Colon (tissue), 2 donors: ENCODE measurements around the gene TCF3.
"Not testable (repeated sequence)": the region's sequence is repeated elsewhere in the genome, so short reads cannot be mapped to it uniquely, and the experiment has no call there.

Source experiments
- FAIRE-seq: peaks from 2 replicates; lab custom pipeline; 2012; peaks lifted over from hg19 to GRCh38; lab: Jason Lieb, UNC
- donor health status: control.
- donor health status: control.

Gene TCF3

DNA sequence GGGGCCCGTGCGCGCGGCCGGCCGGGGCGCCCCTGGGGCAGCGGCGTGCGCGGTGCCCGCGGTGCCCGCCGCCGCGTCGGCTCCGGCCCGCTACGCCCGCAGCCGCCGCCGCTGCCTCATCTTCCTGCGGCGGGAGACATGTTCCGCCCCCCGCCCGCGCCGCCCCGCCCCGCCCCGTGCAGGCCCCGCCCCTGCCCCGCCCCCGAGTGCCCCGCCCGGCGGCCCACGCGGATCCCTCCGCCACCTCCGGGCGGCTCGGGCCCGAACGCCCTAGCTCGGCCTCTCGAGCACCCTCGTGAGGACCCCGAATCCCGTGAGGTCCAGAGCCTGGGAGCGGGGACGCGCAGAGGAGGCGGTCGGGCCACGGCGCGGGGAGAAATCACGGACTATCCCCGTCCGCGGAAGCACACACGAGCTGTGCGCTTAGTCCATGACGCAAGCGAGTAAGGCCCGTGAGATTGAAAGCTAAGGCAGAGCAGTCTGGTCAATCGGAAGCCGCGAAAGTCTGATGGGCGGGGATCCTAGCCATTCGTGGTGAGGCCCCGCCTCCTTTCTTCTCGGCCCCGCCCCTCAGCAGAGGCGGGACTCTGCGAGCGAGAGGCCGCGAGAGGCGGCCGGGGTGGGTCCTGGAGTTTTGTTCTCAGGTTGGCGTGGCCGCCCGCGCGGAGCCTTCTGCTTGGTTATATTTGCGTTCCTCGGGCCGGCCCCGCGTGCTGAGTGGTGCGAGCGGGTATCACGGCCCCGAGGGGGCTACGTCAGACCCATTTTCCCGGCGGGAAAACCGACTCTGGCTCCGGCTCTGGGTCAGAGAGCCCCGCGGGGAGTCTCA is at the start of gene TCF3:
TCF3 (minus strand) TSS at position 145 of the 829 bp plus-strand sequence. CDS start 2,367 bp downstream, outside the sequence.
- FAIRE-seq, result peak; percentile 83

- FAIRE-seq, result no peak
Observed at GRCh38 chr19:1700733-1701663, 48.6 kb upstream of the TCF3 start.

DNA sequence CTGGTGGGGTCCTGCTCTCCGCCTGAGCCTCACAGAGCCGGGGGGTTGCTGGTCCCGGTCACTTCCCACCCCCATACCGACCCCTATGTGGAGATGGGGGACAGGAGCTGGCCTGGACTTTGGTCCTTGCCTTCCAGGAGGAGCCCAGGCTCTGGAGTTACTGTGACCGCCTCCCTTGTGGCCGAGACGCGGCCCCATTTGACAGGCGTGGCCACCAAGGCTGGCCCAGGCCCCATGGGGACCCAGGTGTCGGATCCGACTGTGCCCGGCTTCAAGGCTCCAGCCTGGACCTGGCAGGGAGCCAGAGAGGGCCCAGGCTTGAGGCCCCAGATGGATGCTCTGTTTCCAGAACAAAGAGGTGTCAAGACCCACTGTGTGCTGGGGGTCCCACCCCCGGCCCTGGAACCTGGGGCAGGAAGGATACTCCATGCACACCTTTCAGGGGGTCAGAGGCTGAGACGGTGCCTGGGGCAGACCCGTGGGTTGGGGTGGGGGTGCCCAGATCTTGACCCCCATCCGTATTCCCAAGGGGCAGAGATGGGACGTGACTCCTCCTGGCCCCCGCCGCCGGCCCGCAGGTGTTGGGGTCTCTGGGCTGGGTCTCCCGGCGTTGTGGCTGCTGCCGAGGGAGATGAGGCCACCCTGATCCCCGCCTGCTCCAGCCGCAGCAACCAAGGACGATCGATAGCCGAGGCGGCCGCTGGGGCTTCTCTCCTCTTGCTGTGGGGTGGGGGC is 47.8 kb upstream of the TCF3 start:
- FAIRE-seq, result no peak

DNA sequence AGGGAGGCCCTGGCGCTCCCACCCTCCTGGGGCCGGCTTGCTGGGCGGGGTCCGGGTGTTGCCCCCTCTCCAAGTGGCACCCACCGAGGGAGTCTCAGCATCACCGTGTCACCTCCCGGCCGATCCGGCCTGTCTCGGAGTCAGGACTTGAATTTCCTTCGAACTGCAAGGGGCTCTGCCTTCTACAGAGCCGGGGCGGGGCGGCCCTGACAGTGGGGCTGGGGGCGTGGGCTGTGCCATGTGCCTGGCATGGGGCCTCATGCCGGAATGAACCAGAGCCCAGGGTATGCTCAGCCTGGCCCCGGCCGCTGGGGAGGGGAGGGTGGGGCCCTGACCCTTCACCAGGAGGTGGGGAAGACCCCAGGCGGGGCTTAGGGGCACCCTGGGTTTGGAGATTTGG is 47.0 kb upstream of the TCF3 start:
- FAIRE-seq, result no peak

- no peak for FAIRE-seq
Observed at GRCh38 chr19:1698636-1699035, 46.2 kb upstream of the TCF3 start.

GRCh38 chr19:1695481-1695880 is 43.1 kb upstream of the TCF3 start:
- not testable (repeated sequence) for FAIRE-seq

DNA sequence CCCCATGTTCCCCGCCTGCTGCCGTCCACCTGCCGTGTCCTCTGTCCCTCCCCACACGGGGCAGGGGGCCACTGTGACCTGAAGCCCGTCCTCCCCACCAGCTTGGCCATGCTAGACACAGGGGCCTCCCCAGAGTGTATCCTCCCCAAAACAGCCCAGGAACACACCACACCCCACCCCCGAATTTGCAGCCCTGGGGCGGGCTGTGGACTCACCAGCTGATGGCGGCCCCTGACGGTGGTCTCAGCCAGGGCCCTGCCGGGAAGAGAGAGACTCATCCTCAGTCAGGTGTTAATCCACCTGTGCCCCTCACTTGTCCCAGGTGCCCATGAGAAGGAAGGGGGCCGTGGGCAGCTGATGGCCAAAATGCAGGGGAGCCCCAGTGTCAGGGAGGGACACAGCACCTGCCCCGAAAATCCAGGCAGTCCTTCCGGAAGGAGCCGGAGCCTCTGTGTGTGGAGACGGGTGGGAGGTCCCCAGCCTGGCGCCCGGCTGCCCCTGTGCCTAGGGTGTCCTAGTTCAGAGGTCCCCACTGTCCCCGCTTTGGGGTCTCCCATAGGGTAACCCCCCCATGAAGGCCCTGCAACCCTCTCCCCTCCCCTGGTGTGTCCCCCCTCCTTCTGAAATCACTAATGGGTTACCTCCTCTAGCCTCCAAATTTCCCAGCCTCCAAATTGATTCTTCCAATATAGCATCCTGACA is 39.3 kb upstream of the TCF3 start:
- FAIRE-seq, result no peak

DNA sequence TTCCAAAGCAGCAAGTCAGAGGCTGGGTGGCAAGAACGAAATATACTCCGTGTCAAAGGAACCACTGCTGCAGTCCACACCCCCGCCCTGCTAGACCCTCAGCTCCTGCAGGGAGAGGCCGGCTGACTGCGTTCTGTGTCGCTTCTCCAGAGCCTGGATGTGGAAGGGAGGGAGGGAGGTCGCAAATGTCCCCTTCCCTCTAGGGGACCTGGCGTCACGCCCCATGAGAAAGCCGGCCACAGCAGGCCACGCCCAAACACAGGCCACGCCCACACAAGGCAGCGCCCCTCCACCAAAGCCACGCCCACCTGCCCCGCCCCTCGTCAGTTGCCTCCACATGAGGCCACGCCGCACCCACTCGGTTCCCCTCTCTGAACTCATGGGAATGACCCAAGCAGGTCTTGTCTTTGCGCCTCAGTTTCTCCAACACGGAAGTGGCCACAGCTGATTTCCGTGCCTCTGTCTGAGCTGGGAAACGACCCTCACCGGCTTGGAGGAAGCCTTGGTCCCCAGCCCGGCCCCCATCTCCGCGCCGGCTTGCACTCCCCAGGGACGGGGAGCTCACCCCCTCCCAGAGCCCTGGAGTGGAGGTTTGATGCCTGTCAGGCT is 38.4 kb upstream of the TCF3 start:
- no peak for FAIRE-seq

GRCh38 chr19:1685785-1686184 is 33.4 kb upstream of the TCF3 start:
- not testable (repeated sequence) for FAIRE-seq

DNA sequence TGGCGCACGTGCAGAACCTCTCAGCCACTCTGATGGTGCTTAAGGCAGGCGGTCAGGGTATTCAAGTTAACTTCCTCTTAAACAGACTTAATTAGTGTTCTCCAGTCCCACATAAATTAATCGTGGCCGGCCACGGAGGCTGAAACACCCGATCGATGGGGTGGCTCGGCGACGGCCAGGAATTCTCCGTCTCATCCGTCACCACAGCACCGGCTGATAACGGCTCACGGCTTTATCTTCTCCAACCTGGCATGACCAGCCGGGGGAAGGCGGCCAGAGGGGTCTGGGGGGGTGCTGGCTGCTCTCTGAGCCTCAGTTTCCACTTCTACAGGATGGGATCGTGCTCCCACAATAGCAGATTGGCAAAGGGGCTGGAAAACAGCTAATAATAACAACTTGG is 32.6 kb upstream of the TCF3 start:
- no peak for FAIRE-seq

- FAIRE-seq, result no peak
Observed at GRCh38 chr19:1684573-1684912, 32.1 kb upstream of the TCF3 start.

GRCh38 chr19:1683869-1684572 is 31.6 kb upstream of the TCF3 start:
- no peak for FAIRE-seq

DNA sequence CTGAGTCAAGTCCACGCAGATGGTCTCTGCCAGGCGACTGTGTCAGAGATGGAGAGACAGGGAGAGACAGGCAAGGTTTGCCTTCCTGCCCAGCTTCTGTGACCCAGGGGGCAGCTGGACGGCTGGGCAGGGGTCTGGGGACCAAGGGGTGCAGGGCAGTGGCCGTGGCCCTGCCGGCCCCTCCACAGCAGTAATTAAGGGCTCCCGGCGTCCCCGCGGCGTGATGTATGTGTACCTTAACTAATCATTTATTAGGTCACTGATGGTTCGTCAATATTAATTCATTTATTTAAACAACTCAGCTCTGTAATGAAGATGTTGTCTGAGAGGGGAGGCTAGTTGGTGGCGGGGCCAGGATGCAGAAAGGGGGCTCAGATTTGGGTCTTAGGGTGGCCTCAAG is 28.6 kb upstream of the TCF3 start:
- FAIRE-seq, result no peak

DNA sequence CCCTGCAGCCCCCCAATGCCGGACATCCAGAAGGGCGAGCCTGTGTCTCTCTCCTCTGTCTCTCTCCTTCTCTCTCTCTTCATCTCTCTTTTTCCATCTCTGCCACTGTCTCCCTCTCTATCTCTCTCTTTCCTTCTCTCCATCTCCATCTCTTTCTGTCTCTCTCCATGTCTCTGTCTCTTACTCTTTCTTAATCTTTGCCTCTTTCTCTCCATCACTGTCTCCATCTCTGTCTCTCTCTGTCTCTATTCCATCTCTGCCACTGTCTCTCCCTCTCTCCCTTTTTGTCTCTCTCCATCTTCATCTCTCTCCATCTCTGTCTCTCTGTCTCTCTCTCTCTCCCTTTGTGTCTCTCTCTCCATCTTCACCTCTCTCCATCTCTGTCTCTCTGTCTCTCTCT is 25.7 kb upstream of the TCF3 start:
- FAIRE-seq, result no peak

DNA sequence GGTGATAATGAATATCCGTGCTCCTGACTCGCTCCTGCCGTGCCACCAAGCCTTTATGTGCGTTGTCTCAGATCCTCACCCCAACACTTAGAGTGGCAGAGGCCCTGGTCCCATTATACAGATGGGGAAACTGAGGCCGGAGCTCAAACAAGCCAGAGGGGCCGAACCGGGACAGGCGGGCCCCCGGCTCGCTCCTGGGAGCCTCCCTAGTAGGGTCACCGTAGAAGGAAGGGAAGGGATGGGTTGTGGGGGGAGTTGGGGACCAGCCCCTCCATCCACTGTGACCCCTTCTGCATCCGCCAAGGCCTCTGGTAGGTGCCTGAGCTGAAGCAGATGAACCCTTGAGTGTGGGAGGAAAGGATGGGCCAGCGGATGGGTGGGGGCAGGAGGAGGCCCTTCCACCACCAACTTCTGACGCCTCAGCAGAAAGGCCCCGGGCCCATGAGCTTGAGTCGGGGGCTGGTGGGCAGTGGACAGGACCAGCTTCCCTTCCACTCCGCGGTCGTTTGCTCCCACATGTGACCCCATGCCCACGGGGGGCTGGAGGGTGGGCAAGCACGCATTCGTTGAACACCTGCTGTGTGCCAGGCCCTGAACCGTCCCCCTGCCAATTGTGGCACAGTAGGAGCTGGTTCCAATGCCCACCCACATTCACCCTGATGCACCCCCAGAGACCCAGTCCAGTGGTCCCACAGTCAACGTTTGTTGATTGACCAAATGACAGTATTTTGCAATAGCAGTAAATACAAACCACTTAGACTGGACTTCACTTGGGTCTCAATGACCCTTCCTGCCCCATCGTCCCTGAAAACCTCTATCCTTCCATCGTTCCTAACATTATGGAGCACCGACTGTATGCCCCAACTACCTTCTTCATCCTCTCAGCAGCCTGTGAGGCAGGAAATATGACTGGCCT is 24.2 kb upstream of the TCF3 start:
- FAIRE-seq, result no peak

DNA sequence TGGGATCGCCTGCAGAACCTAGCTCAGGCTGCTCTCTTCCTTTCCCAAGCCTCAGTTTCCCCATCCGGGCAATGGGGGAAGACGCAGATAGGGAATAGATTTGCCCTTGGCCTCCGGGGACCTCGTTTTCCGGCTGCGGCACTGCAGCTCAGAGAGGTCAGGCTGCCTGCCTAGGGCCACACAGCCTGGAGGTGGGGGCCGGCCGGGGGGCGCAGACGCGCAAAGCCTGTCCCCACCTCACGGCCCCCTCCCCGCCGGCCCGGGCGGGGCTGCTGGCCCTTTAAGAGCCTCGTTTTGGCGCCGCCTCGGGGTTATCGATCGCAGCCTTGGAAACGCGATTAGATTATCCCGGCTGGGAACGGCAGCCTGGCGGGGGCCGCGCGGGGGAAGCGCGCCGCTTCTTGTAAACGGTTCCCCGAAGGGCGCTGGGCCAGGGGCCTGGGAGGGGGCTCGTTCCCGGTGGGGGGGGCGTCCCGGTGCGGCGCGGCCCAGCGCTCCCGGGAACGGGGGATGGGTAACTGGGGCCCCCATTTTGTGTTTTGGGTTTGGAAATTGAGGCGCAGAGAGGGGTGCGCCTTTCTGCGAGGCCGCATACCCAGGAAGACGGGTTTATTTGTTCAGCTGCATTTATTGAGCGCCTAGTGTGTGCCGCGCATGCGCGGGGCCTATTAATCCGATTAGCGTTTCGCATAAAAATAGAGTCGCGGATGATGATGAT is 23.4 kb upstream of the TCF3 start:
- FAIRE-seq, result no peak

DNA sequence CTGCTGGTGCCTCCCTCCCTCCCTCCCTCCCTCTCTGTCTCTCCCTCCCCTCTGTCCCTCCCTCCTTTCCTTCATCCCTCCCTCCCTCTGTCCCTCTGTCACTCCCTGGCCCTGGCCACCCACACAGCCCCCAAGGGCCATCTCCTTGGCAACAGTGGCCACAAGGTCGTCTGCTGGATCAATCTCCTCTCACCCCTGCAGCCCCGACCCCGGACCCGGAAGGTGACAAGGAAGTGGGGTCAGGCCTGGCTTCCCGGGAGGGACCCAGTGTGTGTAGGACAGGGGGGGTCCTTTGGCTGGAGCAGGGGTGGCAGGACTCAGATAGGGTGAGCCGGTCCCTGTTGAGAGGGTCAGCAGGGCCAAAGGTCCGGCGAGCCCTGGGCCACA is 21.9 kb upstream of the TCF3 start:
- no peak for FAIRE-seq

DNA sequence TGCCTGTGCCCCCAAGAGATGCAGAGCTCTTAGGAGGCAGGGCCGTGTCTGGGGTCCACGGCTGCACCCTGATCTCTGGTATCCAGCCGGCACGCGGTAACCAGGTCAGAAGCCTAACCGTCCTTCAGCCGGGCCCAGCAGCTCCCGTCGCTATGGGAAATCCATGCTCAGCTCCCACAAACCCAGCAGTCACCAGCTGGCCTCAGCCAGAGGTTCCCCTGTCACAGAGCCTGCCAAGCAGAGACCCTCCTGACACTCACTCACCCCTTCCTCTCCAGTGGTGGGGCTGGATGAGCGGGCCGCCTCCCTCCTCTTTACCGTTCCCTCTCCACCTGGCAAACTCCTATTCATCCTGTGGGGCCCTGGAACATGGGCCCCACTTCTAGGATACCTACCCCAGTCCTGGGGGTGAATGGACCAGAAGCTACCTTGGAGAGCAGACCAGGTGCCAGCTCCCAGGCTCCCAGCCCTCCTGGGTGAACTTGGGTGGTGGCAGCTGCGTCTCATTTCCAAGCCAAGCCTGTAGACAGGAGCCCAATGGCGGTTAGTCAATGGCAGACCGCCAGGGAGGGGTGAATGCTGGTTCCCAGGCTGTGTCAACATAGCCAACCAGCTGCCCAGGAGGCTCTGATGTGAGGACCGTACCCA is 21.4 kb upstream of the TCF3 start:
- no peak for FAIRE-seq
